Trophoblast cell (in vitro differentiated cells and primary cell): ENCODE measurements around the gene PELI1.
"Not testable (repeated sequence)": the region's sequence is repeated elsewhere in the genome, so short reads cannot be mapped to it uniquely, and the experiment has no call there.

ENCODE experiments used
- DNase-seq, 2 donors: peaks; one replicate each; pipeline ENCODE4 v3.0.0-alpha.2; 2016
- H2AFZ ChIP-seq: 2 replicates; pipeline ENCODE4 v1.6.1; 2013; ENCODE audit warnings: low read length, moderate library complexity, mild to moderate bottlenecking; ENCODE audit not compliant: insufficient read depth, poor library complexity
- H2AK5ac ChIP-seq: 2 replicates; pipeline ENCODE4 v1.6.1; 2013; ENCODE audit warnings: mild to moderate bottlenecking, low read length
- H2BK120ac ChIP-seq: 2 replicates; pipeline ENCODE4 v1.6.1; 2013; ENCODE audit warnings: low read length, mild to moderate bottlenecking, moderate library complexity; ENCODE audit not compliant: insufficient read depth, poor library complexity
- H2BK12ac ChIP-seq: 2 replicates; pipeline ENCODE4 v1.6.1; 2013; ENCODE audit warnings: mild to moderate bottlenecking, low read length, moderate library complexity
- H2BK5ac ChIP-seq: 2 replicates; pipeline ENCODE4 v1.6.1; 2013; ENCODE audit warnings: low read length, low read depth, moderate library complexity, mild to moderate bottlenecking; ENCODE audit not compliant: poor library complexity
- H3K14ac ChIP-seq: 2 replicates; pipeline ENCODE4 v1.6.1; 2013; ENCODE audit warnings: mild to moderate bottlenecking, low read length
- H3K18ac ChIP-seq: 2 replicates; pipeline ENCODE4 v1.6.1; 2013; ENCODE audit warnings: mild to moderate bottlenecking, low read length
- H3K23ac ChIP-seq: 2 replicates; pipeline ENCODE4 v1.6.1; 2013; ENCODE audit warnings: low read length
- H3K27ac ChIP-seq: 2 replicates; pipeline ENCODE4 v1.5.1; 2013; ENCODE audit warnings: low read depth, mild to moderate bottlenecking, inconsistent platforms, low read length, moderate library complexity
- H3K27me3 ChIP-seq: 2 replicates; pipeline ENCODE4 v1.6.1; 2013; ENCODE audit warnings: inconsistent platforms, mild to moderate bottlenecking, low read length, moderate library complexity; ENCODE audit not compliant: insufficient read depth
- H3K36me3 ChIP-seq, 2 experiments: 1 replicate in 1 of 2; 2 replicates in 1 of 2; pipeline ENCODE4 v1.6.1; 2013; ENCODE audit warnings: low read length in 2 of 2, mild to moderate bottlenecking in 2 of 2, moderate library complexity in 1 of 2; ENCODE audit not compliant: insufficient read depth in 2 of 2, control insufficient read depth in 1 of 2
- H3K4ac ChIP-seq: 2 replicates; pipeline ENCODE4 v1.6.1; 2013; ENCODE audit warnings: low read depth, mild to moderate bottlenecking, low read length, moderate library complexity
- H3K4me1 ChIP-seq, 2 experiments: 1 replicate in 1 of 2; 2 replicates in 1 of 2; pipeline ENCODE4 v1.6.1; 2013; ENCODE audit warnings: low read length in 2 of 2, mild to moderate bottlenecking in 2 of 2, moderate library complexity in 1 of 2; ENCODE audit not compliant: insufficient read depth in 2 of 2, control insufficient read depth in 1 of 2
- H3K4me2 ChIP-seq: 2 replicates; pipeline ENCODE4 v1.6.1; 2013; ENCODE audit warnings: inconsistent platforms, mild to moderate bottlenecking, low read length, moderate library complexity
- H3K4me3 ChIP-seq: 2 replicates; pipeline ENCODE4 v1.5.1; 2013; ENCODE audit warnings: mild to moderate bottlenecking, low read depth, low read length, inconsistent platforms
- H3K79me1 ChIP-seq: one replicate; pipeline ENCODE4 v1.6.1; 2013; ENCODE audit warnings: low read length
- H3K79me2 ChIP-seq: 2 replicates; pipeline ENCODE4 v1.6.1; 2013; ENCODE audit warnings: low read length, mild to moderate bottlenecking; ENCODE audit not compliant: control insufficient read depth, insufficient read depth, poor library complexity
- H3K9ac ChIP-seq: 2 replicates; pipeline ENCODE4 v1.6.1; 2013; ENCODE audit warnings: mild to moderate bottlenecking, low read length
- H3K9me3 ChIP-seq: 2 replicates; pipeline ENCODE4 v1.6.1; 2013; ENCODE audit warnings: low read depth, mild to moderate bottlenecking, control low read depth, inconsistent platforms, low read length; ENCODE audit not compliant: insufficient read depth
- H4K12ac ChIP-seq: 2 replicates; pipeline ENCODE4 v1.6.1; 2013; ENCODE audit warnings: low read depth, mild to moderate bottlenecking, low read length, moderate library complexity
- H4K8ac ChIP-seq: 2 replicates; pipeline ENCODE4 v1.6.1; 2013; ENCODE audit warnings: low read depth, mild to moderate bottlenecking, low read length, moderate library complexity
- H4K91ac ChIP-seq: one replicate; pipeline ENCODE4 v1.6.1; 2013; ENCODE audit warnings: low read depth, mild to moderate bottlenecking, low read length, moderate library complexity
- WGBS: extraction: QIAGEN DNeasy Blood & Tissue Kit; methylation state at CpG from one replicate; pipeline ENCODE4 v1.1.7; 2013; ENCODE audit warnings: missing lambda C conversion rate; ENCODE audit not compliant: insufficient read length, insufficient coverage; ENCODE audit errors: extremely low coverage; 5-methylcytosine and 5-hydroxymethylcytosine counted together

Gene PELI1

GRCh38 chr2:64105670-64106461, 38.4 kb downstream of the PELI1 start:
- no peak overlapping the region for H3K4ac ChIP-seq
- H3K23ac ChIP-seq: no peak overlapping the region
- H3K4me3 ChIP-seq: no peak overlapping the region
- WGBS: no CpG with 5 or more reads among the region's 5 CpGs
- H2BK5ac ChIP-seq: no peak overlapping the region
- no peaks in the 10 kb centered on the region for H3K9me3 ChIP-seq
- H3K4me1 ChIP-seq: no peaks in the 10 kb centered on the region
- no peaks in the 10 kb centered on the region for H3K79me1 ChIP-seq
- no peaks in the 10 kb centered on the region for H3K36me3 ChIP-seq
- H3K27me3 ChIP-seq: no peaks in the 10 kb centered on the region
- no peak overlapping the region for H3K18ac ChIP-seq
- H2AFZ ChIP-seq: no peak overlapping the region
- no peak overlapping the region for H3K14ac ChIP-seq
- H2AK5ac ChIP-seq: no peak overlapping the region
- H3K79me2 ChIP-seq: peaks cover 2% of the 10 kb centered on the region
- no peak overlapping the region for H3K4me2 ChIP-seq
- H4K12ac ChIP-seq: no peak overlapping the region
- H3K27ac ChIP-seq: no peak overlapping the region
- DNase-seq: no peak
- H3K9ac ChIP-seq: no peak overlapping the region
- H2BK120ac ChIP-seq: no peak overlapping the region
- no peak overlapping the region for H4K8ac ChIP-seq
- no peak overlapping the region for H4K91ac ChIP-seq
- H2BK12ac ChIP-seq: no peak overlapping the region

- no peaks in the 10 kb centered on the region for H3K27me3 ChIP-seq
- no peak overlapping the region for H4K12ac ChIP-seq
- H3K4me1 ChIP-seq: no peaks in the 10 kb centered on the region
- WGBS: no CpG with 5 or more reads among the region's 1 CpG
- H2BK5ac ChIP-seq: no peak overlapping the region
- H3K9ac ChIP-seq: no peak overlapping the region
- no peak overlapping the region for H4K8ac ChIP-seq
- no peak for DNase-seq
- no peak overlapping the region for H2AK5ac ChIP-seq
- H3K18ac ChIP-seq: no peak overlapping the region
- H3K4ac ChIP-seq: no peak overlapping the region
- no peak overlapping the region for H3K4me2 ChIP-seq
- no peak overlapping the region for H2BK120ac ChIP-seq
- H3K27ac ChIP-seq: no peak overlapping the region
- H3K14ac ChIP-seq: no peak overlapping the region
- H2AFZ ChIP-seq: no peak overlapping the region
- H3K36me3 ChIP-seq: no peaks in the 10 kb centered on the region
- peaks cover 2% of the 10 kb centered on the region for H3K79me2 ChIP-seq
- no peak overlapping the region for H4K91ac ChIP-seq
- no peaks in the 10 kb centered on the region for H3K79me1 ChIP-seq
- H3K23ac ChIP-seq: no peak overlapping the region
- no peaks in the 10 kb centered on the region for H3K9me3 ChIP-seq
- H3K4me3 ChIP-seq: no peak overlapping the region
- H2BK12ac ChIP-seq: no peak overlapping the region
Measured at GRCh38 chr2:64104933-64105332, 39.3 kb downstream of the PELI1 start.

GRCh38 chr2:64102736-64103135, 41.5 kb downstream of the PELI1 start:
- no CpG with 5 or more reads among the region's 7 CpGs for WGBS
- H2BK12ac ChIP-seq, H4K91ac ChIP-seq, H3K14ac ChIP-seq, H3K4me2 ChIP-seq, H2BK120ac ChIP-seq, H3K9me3 ChIP-seq, H4K8ac ChIP-seq, H3K4me3 ChIP-seq, H3K23ac ChIP-seq, H3K9ac ChIP-seq, H2AFZ ChIP-seq, H2BK5ac ChIP-seq, H3K18ac ChIP-seq, H3K27me3 ChIP-seq, H4K12ac ChIP-seq, H3K27ac ChIP-seq, H3K36me3 ChIP-seq, H2AK5ac ChIP-seq, DNase-seq, H3K4ac ChIP-seq, H3K4me1 ChIP-seq, H3K79me1 ChIP-seq, H3K79me2 ChIP-seq: not testable (repeated sequence)

GRCh38 chr2:64101141-64101591, 43.1 kb downstream of the PELI1 start:
- no peak overlapping the region for H3K14ac ChIP-seq
- no peaks in the 10 kb centered on the region for H3K79me1 ChIP-seq
- H3K27ac ChIP-seq: no peak overlapping the region
- no peak overlapping the region for H4K91ac ChIP-seq
- no peak overlapping the region for H3K9ac ChIP-seq
- H3K9me3 ChIP-seq: no peaks in the 10 kb centered on the region
- H3K23ac ChIP-seq: no peak overlapping the region
- H2AK5ac ChIP-seq: no peak overlapping the region
- no peak overlapping the region for H3K4ac ChIP-seq
- H2BK120ac ChIP-seq: no peak overlapping the region
- no peak overlapping the region for H3K4me3 ChIP-seq
- no peak overlapping the region for H3K18ac ChIP-seq
- H2AFZ ChIP-seq: no peak overlapping the region
- H3K4me2 ChIP-seq: no peak overlapping the region
- no peak for DNase-seq
- no peak overlapping the region for H2BK12ac ChIP-seq
- H4K12ac ChIP-seq: no peak overlapping the region
- no peaks in the 10 kb centered on the region for H3K79me2 ChIP-seq
- H4K8ac ChIP-seq: no peak overlapping the region
- H2BK5ac ChIP-seq: no peak overlapping the region
- no peaks in the 10 kb centered on the region for H3K27me3 ChIP-seq
- no peaks in the 10 kb centered on the region for H3K4me1 ChIP-seq
- H3K36me3 ChIP-seq: peaks cover 0 to 2% of the 10 kb centered on the region in 2 experiments
